ENCODE measurements around the gene PIGH.
A peak's percentile ranks its signal among the peaks of the same experiment; 100 is the strongest.

PIGH gene

GRCh38 chr14:67580336-67581171 is 19.5 kb downstream of the PIGH start:
- no peak for TF ChIP-seq CTCF (IDR thresholded peaks at IDR 0.05; ENCODE audit: insufficient read depth, low read length, poor library complexity, severe bottlenecking)
- no peaks in the 10 kb centered on the region for H3K27me3 ChIP-seq (replicated peaks; ENCODE audit: control insufficient read depth, insufficient read depth, low read length)
- DNase-seq (ENCODE audit: extremely low read depth, insufficient read length): no peak
- H3K4me3 ChIP-seq (replicated peaks; ENCODE audit: low read depth, low read length): no peak overlapping the region
- H3K36me3 ChIP-seq (ENCODE audit: control insufficient read depth, insufficient read depth, low read length): no peaks in the 10 kb centered on the region

- TF ChIP-seq CTCF (IDR thresholded peaks at IDR 0.05; ENCODE audit: insufficient read depth, low read length, poor library complexity, severe bottlenecking): no peak
- no peaks in the 10 kb centered on the region for H3K27me3 ChIP-seq (replicated peaks; ENCODE audit: control insufficient read depth, insufficient read depth, low read length)
- DNase-seq (ENCODE audit: extremely low read depth, insufficient read length): no peak
- H3K4me3 ChIP-seq (replicated peaks; ENCODE audit: low read depth, low read length): no peak overlapping the region
- H3K36me3 ChIP-seq (ENCODE audit: control insufficient read depth, insufficient read depth, low read length): no peaks in the 10 kb centered on the region
Measured at GRCh38 chr14:67579636-67580035, 20.4 kb downstream of the PIGH start.

DNA sequence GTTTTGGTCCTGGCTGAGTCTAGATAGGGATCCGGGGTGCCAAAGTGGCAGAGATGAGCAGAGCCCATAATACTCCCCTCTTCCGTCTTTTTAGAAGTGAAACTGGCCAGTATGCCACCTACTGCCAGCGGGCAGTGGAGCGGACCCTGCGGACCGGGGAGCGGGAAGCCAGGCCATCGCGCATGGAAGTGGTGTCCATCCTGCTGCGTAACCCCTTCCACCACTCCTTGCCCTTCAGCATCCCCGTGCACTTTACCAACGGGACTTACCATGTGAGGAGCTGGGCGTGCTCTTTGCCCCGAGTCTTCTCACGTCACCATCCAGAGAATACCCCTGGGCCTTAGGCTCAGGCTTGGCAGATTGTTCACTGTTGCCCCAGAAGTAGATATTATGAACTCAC is 21.0 kb downstream of the PIGH start:
- Histone ChIP-seq H3K4me3 (replicated peaks; ENCODE audit: low read depth, low read length) (no peak overlapping the region), H3K27me3 (replicated peaks; ENCODE audit: control insufficient read depth, insufficient read depth, low read length) (no peaks in the 10 kb centered on the region), H3K36me3 (ENCODE audit: control insufficient read depth, insufficient read depth, low read length) (no peaks in the 10 kb centered on the region)
- DNase-seq (ENCODE audit: extremely low read depth, insufficient read length): no peak
- TF ChIP-seq CTCF (IDR thresholded peaks at IDR 0.05; ENCODE audit: insufficient read depth, low read length, poor library complexity, severe bottlenecking): peak; percentile 3

- no peak for DNase-seq (ENCODE audit: extremely low read depth, insufficient read length)
- TF ChIP-seq CTCF (IDR thresholded peaks at IDR 0.05; ENCODE audit: insufficient read depth, low read length, poor library complexity, severe bottlenecking): no peak
- Histone ChIP-seq H3K36me3 (ENCODE audit: control insufficient read depth, insufficient read depth, low read length) (no peaks in the 10 kb centered on the region), H3K4me3 (replicated peaks; ENCODE audit: low read depth, low read length) (no peak overlapping the region), H3K27me3 (replicated peaks; ENCODE audit: control insufficient read depth, insufficient read depth, low read length) (no peaks in the 10 kb centered on the region)
Measured at GRCh38 chr14:67577909-67578749, 21.9 kb downstream of the PIGH start.

- H3K36me3 ChIP-seq (ENCODE audit: control insufficient read depth, insufficient read depth, low read length): no peaks in the 10 kb centered on the region
- no peak for TF ChIP-seq CTCF (IDR thresholded peaks at IDR 0.05; ENCODE audit: insufficient read depth, low read length, poor library complexity, severe bottlenecking)
- H3K27me3 ChIP-seq (replicated peaks; ENCODE audit: control insufficient read depth, insufficient read depth, low read length): no peaks in the 10 kb centered on the region
- no peak for DNase-seq (ENCODE audit: extremely low read depth, insufficient read length)
- H3K4me3 ChIP-seq (replicated peaks; ENCODE audit: low read depth, low read length): no peak overlapping the region
Measured at GRCh38 chr14:67577181-67577808, 22.8 kb downstream of the PIGH start.
